Activated gamma-delta T cell treated with Interleukin-2 at 50 U/mL for 16 hours (primary cell): ENCODE results near the gene FAM83E.

Experiments
- DNase-seq: peaks from one replicate; pipeline ENCODE4 v3.0.0-alpha.2; 2020

The FAM83E gene

DNA sequence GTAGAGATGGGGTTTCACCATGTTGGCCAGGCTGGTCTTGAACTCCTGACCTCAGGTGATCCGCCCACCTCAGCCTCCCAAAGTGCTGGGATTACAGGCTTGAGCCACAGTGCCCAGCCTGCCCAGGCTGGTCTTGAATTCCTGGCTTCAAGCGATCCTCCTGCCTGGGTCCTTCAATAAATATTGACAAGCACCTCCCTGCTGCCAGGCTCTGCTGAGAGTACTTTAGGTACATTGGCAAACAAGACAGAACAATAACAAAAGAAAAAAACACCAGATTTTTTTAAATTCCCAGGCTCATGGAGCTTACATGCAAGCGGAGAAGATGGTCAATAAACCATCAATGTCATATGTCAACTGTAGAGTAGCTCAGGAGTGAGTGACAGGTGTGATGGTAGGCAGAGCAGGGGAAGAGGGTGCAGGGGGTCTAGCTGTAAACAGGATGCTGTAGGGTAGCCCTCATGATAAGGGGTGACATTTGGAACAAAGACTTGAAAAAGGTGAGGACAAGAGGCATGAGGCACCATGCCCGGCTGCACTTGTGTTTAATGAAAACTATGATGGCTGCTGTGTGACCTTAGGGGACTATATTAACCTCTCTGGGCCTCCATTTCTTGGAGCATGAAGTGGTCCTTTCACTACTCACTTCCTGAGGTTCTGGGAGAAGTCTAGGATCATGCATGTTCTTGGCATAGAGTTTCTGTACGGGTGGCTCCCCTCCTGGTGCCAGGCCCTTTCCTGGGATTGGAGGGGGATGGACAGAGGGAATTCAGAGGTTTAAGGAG, 43.3 kb downstream of the FAM83E start:
- DNase-seq: no peak

DNA sequence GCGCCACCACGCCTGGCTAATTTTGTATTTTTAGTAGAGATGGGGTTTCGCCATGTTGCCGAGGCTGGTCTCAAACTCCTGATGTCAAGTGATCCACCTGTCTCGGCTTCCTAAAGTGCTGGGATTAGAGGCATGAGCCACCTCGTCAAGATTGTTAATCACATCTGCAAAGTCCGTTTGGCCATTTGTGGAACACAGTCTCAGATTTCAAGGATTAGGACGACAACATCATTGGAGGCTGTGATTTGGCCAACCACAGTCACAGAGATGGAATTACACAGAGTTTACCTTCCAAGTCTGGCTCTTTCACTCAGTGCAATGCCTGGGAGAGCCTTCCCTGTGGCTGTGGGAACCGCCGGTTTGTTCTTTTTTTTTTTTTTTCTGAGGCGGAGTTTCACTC, 45.1 kb downstream of the FAM83E start:
- DNase-seq: no peak

DNA sequence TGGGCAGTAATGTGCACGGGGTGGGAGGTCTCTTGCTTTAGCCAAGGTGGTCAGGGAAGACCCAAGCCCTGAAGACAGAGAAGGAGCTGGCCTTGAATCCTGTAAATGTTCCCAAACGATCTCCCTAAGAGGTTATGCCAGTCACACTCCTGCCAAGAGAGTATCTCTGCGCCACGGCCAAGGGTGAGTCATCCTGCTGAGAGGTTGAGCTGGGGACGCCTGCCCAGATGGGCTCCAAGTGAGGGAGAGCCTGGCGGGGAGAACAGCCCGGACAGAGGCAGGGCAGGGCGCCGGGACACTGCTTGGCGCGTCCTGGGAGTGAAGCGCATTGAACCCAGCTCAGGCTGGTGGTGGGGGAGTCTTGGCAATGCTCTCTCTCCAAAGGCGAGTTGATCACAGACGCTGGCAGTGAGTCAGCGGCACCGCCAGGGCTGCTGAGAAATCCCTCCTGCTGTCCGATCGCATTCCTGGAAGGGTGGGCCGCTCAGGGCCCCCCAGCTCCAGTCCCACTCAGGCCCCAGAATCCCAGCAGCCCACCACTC, 46.5 kb downstream of the FAM83E start:
- DNase-seq: no peak

DNA sequence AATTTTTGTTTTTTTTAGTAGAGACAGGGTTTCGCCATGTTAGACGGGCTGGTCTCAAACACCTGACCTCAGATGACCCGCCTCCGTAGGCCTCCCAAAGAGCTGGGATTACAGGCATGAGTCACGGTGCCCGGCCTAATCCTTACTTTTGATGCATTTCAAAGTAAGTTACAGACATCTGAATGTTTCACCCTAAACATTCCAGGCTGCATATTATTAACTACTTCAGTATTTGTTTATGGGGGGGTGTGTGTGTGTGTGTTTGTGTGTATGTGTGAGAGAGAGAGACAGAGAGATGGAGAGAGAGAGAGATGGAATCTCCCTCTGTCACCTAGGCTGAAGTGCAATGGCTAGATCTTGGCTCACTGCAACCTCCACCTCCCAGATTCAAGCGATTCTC, 49.8 kb downstream of the FAM83E start:
- DNase-seq: no peak
